Umbilical cord (tissue), 2 donors: Measurements from ENCODE around the gene BMP7. TPM values are rescaled to one million over a fixed set of nuclear protein-coding genes. Genes with fewer than 3 reads are reported as not detected.
"Not testable (repeated sequence)": the region's sequence is repeated elsewhere in the genome, so short reads cannot be mapped to it uniquely, and the experiment has no call there.

ENCODE experiments used
- DNase-seq: peaks from one replicate; pipeline ENCODE4 v3.0.0-alpha.2; 2015; ENCODE audit warnings: low spot score
- total RNA-seq: library from RNA; depleted of rRNA; stranded (reverse); fragments of >200 nt; gene quantifications from one replicate; pipeline ENCODE4 v1.2.3, GENCODE V29; 2014; ENCODE audit warnings: low replicate concordance; ENCODE audit not compliant: insufficient read depth

BMP7 gene
- total RNA-seq, 1 donor from 2014 or later = 17.1 TPM

DNA sequence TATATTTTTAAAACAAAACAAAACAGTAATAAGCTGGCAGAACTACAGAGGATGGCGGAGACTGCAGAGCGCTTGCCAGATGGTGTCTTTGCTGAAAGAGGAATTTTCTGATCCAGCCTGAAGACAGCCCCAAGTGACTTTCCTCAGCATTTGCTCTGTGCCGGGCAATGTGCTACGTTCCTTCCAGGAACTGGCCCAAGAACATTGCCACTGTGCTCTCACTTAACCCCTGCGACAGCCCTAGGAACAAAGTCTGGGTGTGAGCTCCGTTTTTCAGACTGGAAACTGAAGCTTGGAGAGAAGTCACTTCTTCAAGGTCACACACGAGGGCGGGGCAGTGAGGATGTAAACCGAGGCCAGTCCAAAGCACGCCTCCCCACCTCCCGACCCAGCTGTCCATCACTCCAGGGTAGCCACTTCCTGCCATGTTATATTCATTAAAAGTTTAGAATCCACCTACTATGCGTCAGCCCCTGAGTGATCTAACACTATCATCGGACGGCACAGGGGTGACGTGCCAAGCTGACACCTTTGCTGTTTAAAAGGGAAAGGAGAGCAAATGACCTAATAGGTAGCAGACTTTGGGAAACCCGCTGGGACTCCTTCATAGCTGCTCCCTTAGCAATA lies 22.3 kb upstream of the BMP7 start:
- DNase-seq = no peak

DNA sequence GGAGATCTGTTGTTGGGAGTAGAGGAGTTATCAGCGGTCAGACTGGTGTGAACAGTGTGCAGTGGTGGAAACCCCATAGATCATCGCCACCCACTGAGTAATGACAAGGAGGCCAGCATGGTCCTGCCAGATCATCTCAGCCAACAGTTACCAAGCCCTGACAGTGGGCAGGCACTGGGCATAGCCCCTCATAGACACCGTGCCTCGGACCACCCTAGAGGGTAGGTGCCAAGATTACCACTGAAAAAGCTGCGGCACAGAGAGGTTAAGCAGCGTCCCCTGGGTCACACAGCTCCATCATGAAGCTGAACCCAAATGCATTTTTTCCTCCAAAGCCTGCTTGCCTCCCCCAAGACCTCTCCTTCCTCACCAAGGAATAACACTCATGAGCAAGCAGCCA lies 21.5 kb upstream of the BMP7 start:
- DNase-seq = no peak

DNA sequence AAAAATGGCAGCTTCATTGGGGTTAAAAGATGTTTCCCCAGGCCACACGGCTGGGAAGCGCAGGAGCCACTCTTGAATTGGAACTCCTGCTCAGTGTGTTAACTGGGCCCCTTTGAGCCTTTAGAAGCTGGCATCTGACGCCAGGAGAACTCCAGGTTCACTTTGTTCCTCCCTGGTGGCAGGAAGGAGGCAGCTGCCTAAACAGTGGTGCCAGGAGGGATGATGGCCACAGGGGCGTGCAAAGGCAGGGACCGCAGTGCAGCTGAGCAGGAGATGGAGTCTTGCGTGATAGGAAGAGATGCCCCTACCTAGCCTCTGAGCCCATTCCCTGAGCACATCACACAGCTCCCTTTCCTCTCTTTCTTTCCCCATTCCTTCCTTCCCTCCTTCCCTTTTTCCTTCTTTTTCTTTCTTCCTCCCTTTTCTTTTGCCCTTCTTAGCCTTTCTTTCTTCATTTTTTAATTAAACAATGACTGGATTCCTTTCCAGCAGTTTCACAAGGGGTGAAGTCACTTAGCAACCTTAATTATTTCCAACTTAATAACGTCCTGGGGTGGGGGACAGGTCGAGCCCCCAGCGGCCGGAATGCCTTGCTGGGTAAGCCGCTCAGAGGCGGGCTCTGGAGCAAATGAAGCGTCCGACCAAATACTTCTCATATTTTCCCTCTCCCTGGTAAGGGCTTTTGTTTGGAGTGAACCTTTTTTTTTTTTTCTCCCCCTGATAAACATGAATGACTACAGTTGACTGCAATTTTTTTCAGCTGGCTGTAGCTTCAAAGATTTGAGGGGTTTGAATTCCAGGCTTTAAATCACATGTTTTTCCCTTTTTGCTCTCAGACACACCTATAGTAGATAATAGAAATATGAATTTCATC lies 20.8 kb upstream of the BMP7 start:
- peak; percentile 40 for DNase-seq

DNA sequence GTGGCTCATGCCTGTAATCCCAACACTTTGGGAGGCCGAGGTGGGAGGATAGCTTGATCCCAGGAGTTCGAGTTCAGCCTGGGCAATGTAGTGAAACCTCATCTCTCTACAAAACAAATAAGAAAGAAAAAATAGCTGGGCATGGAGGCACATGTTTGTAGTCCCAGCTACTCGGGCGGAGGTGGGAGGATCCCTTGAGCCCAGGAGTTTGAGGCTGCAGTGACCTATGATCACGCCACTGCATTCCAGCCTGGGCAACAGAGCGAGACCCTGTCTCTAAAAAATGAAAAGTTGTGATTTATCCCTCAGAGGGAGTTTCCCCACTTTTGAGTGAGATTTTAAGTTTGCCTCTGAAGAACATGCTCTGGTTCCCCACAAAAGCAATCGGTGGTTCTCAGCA lies 17.4 kb upstream of the BMP7 start:
- no peak for DNase-seq

DNA sequence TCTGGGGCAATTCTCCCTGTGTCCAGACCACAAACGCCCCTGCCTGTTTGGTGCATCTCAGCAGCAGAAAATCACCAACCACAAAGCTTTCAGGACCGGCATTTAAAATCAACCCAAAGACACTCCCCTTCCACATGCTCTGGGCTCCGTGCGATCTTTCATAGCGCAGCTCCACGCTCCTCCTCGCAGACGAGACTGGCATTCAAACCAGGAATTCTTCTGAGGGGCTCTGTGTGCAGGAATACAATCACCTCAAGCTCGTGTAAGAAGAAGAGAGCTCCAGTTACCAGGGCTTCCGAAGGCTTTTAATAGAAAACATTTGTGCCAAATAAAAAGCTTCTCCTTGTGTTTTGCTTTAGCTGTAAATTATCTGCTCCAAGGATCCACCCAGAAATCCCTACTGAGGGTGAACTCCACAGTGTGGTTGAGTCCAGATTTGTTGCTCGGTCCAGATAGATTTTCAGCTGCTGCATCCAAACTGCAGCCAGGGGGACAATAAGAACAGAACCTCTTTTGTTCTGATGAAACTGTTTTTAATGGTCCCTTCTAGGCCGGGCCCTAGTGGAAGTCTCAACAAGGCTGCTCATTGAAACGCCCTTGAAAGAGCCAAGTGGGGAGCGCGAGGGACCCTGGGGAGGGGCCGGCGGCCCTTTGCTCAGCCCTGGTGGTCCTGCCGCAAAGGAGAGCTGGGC lies 16.4 kb upstream of the BMP7 start:
- DNase-seq = peak; percentile 47

DNA sequence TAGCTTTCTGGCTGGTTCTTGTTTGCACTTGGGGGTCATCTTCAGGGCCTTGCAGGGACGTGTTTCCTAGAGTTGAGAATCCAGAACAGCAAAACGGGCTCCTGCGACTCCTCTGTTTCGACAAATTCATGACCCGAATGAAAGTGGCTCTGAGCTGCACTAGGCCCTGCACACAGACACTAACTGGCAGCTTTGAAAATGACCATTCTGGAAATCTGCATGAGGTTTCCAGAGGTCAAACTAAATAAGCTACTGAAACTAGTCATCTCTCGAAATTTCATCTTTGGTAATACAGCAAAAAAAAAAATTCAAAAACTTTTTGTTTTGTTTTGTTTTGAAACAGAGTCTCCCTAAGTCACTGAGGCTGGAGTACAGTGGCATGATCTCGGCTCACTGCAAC lies 15.5 kb upstream of the BMP7 start:
- no peak for DNase-seq

DNA sequence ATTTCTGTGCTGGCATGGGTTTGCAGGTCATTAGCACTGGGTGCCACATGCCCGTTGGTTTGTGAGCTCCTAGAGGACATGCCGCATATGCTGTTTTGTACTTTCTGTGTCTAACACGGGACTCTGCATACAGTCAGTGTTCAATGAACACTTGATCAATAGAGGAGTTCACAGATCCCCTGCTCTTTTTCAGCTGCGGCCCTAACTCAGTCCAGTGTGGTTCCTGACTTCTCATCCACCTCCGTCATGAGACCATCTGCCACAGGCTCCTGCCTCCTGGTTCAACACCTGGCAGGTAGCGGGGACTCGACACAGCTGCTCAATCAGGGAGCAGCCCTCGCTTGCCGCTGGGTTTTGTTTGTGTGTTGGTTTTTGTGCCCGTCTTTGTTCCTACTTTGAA lies 13.8 kb upstream of the BMP7 start:
- no peak for DNase-seq

DNA sequence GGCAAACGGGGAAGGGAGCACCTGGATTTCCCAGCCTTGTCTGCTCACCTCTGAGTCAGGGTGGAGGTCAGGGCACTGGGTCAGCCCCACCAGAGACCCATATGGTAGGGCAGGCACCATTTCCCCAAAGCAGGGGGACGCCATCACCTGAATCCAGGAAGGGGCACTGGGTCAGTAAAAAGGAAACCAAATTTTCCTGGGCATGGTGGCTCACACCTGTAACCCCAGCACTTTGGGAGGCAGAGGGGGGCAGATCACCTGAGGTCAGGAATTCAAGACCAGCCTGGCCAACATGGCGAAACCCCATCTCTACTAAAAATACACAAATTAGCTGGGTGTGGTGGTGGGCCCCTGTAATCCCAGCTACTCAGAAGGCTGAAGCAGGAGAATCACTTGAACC lies 13.1 kb upstream of the BMP7 start:
- DNase-seq = not testable (repeated sequence)

DNA sequence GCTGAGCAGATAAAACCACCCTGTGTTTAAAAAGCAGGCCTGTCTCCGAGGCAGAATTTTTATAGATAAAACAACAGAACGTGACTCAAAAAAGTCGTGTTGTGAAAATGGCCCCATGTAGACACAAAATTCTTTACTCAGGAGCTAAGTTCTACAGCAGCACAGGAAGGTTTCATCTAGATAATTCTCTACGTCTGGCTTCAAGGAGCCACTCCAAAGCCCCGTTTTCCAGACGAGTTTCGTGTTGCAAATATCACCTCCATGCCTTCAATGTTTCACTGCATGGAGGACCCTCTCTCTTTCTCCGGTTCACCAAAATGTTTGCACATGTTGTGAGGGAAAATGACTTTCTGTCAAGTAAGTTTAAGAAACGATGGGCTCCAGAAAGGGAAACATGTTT lies 12.0 kb upstream of the BMP7 start:
- peak; percentile 40 for DNase-seq

DNA sequence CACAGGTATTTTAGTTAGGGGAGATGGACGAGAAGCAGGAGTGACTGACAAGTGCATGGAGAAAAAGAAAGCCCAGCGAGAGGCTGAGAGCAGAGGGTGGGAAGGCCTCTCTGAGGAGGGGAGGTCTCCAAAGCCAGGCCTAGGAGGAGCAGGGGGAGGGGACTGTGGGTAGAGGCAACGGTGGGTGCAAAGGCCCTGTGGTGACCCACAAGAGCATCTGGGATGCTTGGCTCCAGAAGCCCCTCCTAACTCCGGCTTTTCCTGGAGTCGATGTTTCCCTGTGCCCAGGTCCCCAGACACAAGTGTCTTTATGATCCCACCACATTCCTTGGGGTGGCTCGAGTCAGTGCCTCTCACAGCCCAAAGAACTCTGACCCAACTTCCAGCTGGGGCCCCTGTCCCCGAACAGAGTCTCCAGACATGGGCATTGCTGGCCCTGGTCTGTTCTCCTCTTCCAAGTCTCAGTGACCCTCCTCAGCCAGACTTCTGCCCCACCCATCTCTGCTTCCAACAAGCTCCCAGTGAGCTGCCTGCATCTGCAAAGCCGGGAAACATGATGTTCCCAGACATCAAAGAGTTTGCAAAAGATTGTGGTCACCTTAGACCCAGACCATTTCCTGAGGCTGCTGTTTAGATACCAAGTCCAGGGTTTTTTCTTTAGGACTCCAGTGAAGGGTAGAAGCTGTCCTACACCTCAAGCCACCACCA lies 11.1 kb upstream of the BMP7 start:
- peak; percentile 52 for DNase-seq

DNA sequence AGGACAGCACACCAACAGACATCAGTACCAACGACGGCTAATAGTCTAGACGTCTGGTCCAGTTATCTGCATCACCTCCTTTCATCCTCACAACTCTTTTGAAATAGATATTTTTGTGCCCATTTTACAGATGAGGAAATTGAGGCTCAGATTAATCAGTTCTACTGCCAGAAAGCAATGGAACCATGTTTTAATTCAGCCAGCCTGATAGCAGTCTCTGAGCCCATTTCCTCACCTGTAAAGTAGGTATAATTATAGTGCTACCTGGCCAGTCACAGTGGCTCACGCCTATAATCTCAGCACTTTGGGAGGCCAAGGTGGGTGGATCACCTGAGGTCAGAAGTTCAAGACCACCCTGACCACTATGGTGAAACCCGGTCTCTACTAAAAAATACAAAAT lies 9.8 kb upstream of the BMP7 start:
- no peak for DNase-seq

DNA sequence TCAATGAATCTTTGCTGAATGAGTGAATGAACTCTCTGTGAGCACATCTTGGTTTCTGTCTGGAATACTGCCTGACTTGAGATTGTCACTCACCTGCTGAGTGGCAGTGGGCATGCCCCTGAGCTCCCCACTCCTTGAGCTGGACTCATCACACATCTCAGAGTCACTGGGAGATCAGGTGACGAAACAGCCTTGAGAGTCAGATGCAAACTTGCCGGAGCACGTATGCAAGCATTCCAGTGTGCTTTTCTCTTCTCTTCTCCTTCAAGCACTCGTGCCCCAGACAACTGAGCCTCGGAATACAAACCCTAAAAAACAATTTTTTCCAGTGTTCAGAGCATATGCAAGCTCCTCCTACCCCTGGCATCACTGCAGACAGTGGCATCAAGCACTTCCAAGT lies 9.4 kb upstream of the BMP7 start:
- peak; percentile 63 for DNase-seq

DNA sequence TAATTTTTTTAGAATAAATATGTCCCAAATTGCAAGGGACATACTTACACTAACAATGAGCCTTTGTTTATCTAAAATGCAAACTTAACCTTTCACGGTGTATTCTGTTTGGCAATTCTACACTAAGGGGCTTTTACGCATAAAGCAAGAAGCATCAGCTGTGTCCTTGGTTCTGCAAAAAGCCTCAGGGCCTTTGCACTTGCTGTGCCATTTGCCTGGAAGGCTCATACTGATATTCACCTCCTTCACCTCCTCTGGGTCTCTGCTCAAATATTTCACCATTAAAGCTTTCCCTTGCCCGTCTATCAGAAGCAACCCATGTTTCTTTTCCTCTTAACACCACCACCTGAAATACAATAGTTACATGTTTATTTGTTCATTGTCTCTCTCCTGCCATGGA lies 8.9 kb upstream of the BMP7 start:
- DNase-seq = no peak

DNA sequence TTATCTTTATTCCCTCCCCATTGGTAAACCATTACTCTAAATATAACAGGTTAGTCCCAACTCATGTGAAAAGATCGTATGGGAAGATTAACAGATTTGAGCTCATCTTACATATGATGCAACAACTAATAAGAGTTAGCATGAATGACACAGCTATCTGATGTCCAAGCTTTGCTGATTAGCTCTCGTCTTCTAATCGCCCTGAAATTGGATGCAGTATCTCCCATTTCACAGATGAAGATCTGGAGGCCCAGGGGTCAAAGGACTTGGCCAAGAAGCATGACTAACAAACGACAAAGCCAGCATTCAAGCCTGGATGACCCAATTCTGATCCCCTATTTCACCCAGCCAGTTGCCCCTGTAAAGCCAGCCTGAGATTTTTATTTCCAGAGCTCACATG lies 8.4 kb upstream of the BMP7 start:
- DNase-seq = no peak

DNA sequence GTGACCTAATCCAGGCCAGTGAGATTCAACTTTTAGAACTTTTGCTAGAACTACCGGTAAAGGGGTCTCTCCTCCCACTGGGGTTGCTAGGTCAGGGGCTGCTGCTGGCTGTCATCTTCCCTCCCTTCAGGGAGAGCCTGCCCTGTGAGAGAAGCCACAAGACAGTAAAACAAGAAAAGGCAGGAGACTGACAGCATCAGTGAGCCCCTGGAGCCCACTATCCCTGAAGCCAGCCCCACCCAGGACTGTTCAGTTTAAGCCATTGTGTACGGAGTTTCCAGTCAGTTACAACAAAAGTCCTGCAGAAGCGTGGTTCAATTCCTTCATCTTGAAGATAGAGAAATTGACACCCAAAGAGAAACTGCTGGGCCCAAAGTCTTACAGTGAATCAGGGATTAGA lies 7.9 kb upstream of the BMP7 start:
- no peak for DNase-seq

DNA sequence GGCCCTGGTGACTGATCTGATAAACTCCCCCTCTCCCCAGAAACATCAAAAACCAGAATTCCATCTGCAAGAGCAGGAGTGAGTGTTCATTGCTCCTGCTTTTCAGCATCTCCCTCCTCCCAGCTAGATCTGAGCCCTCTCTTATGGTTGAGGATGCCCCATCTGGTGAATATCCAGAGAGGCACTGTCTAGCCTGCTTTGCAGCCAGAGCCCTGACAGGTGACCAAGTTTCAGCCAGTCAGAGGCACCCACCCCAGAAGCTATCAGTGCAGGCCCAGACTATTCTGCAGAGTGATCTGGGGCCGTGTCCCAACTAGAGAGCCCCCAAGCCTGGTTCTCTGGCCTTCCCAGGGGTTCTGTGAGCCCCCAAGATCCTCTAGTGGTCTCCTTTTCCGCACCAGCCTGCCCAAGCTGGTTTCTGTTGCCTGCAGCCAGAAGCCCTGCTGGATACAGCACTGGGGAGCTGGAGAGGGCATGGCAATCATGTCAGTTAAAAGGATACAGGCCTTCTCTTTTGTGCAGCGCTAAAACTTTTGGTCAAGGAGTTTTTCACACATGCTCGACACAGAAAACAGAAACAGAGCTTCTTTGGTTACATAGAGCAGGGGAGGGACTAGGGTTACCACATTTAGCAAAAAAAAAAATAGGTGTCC lies 6.6 kb upstream of the BMP7 start:
- DNase-seq = no peak

DNA sequence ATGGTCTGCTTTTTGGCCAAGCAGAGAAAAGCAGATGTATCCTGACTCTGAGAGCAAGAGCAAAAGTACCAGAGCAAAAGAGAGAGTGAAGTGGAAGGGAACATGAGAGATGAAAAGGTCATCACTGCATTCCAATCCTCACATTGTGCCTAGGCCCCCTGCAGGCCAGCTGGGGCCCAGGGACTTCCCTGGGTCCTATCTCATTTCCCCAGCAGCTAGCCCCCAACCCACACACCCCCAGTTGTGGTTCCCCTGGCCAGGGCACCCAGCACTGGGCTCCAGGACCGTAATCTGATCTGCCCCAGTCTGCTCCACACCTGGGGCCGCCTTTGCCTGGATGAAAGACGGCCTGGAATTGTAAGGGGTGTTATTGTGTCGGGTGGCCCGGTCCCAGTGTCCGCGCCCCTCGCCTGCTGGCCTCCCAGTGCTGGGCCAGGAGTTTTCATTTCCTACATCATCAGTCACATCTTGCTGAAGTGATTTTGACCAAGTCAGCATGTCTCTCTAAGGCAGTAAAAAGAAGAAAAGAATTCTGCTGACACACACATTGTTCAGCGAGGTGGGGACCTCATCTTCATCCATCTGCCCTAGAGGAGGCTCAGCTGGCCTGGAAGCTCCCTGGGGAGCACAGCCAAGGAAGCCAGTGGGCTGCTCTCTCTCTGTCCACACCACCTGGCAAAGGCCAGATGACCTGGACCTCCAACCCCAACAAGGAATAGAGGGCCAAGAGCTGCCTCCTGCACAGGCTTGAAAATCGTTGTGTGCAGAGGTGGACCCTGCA lies 4.0 kb upstream of the BMP7 start:
- DNase-seq = no peak

DNA sequence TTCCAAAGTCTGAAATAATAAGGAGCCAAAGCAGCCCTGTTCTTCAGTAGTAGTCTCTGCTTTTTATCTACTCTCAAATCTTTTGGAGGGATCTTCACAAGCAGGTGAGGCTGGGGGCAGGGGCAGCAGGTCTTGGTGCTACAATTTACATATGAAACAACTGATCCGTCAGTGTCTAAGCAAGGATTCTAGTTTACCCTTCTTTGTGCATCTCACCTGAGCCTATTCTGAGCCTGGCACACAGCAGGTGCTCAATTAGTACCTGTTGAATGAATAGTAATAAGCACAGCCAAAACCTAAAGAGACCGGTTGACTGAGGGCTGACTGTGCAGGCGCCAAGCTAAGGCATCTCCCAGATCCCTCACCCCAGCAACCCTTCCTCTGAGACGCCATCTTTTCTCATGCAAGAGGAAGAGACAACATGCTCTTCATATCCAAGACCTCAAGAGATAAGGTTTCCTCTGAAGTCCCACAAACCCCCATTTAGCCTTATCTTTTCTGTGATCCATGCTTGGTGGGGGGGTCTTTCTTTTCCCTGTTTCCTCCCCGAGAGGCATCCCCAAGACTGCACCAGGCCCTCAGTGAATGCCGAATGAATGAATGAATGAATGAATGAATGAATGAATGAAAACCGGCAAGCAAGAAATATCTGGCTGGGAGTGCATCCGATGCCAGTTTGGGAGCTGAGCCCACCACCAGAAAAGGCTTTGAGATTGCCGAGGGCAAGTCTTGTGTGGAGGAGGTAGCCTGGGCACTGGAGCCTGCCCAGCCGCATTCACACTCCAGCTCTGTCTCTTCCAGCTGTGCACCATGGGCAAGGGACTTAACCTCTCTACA lies 2.9 kb upstream of the BMP7 start:
- DNase-seq = no peak

DNA sequence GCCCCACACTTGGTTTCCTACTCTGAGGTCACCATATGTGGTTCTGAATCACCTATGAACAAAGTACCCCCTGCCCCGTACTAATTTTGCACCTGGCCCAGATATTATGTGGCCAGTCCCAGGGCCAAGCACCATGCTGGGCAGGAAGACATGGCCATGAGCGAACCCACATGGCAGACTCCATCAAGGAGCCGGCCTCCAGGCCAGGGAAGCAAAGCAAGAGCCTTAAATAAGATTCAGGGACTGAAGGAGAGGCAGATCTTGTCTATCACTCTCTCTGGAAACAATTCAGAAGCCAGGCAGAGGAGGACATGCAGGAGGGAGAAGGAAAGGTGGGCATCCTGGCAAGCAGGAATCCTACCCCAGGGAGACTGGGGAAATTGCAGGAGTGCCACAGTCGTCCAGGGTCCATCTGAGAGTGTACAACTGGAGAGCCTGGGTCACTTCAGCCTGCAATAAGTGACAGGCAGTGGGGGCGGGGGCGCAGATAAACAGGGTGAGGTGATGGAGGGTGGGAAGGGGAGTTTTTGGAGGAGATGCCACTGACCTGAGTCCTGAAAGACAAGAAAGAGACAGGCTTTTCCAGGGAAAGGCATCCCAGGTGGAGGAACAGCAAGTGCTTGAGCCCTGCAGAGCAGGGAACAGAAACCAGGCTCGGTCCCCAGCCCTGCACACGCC lies 2.1 kb upstream of the BMP7 start:
- DNase-seq = no peak
